Hypothalamus (tissue), 51 donors: ENCODE measurements around the gene ZNHIT2.
"Not testable (repeated sequence)": the region's sequence is repeated elsewhere in the genome, so short reads cannot be mapped to it uniquely, and the experiment has no call there.

Experiments used
- DNase-seq, 51 donors: peaks; one replicate each; lab custom pipeline; 2025; lab: John Stamatoyannopoulos, UW

Gene ZNHIT2

DNA sequence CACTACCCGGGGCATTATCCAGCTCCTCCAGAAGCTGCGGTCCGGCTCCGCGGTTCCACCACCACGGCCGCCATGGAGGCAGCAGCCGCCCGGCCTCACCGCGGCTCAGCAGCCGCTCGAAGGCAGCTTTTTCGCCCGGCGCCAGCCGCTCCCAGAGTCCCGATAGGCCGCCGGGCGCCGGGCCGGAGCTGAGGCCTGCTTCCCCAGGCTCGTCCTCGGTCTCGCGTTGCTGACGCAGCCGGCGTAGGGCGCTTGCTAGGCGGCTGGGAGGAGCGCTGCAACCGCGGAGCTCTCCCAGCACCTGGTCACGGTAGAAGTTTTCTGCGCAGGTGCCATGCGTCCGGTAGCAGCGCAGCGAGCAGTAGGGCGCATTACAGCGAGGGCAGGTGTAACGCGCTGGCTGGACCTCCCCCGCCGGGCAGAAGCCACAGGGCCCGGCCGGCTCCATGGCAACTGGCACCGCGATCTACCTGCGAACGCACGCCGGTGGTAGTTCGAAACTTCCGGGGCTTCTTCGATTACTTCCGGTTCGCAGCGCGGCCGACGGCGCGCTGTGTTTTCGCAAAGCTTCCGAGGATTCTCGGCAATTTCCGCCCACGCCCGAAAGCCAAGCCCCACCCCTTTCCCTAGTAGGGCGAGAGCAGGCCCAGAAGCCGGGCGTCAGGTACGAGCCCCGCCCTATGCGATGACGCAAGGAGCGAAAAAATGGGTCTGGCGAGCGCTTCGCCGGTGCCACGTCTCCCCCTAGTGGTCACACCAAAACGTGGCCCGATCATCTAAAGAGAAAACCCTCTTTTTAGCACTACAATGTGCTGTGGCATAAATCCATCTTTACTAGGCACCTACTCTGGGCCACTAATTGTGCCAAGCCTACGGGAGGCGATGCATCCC lies at the start of gene ZNHIT2:
TSS of gene ZNHIT2 (minus strand) at position 496 of the 891 bp plus-strand sequence. CDS start at position 448, 48 bp downstream.
- DNase-seq: peak; percentile 76 to 99 (median 97)

- DNase-seq: no peak
These were observed 49.4 kb upstream of the ZNHIT2 start for GRCh38 chr11:65166893-65167292.

GRCh38 chr11:65165410-65166317 lies 48.2 kb upstream of the ZNHIT2 start:
- DNase-seq: no peak

DNA sequence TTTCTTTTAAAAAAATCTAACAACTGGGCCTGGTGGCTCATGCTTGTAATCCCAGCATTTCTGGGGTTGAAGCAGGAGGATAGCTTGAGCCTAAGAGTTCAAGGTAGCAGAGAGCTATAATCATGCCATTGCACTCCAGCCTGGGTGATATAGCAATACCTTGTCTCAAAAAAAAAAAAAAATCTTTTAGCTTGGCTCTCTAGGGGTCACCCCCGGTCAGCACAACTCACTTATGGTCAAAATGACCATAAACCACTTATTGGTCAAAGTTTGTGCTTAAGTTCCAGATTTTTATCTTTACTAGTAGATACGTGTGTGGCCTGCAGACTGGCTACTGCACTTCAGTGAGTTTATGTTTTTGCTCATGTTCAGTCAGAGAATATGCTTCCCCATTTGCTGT lies 46.2 kb upstream of the ZNHIT2 start:
- no peak for DNase-seq

DNA sequence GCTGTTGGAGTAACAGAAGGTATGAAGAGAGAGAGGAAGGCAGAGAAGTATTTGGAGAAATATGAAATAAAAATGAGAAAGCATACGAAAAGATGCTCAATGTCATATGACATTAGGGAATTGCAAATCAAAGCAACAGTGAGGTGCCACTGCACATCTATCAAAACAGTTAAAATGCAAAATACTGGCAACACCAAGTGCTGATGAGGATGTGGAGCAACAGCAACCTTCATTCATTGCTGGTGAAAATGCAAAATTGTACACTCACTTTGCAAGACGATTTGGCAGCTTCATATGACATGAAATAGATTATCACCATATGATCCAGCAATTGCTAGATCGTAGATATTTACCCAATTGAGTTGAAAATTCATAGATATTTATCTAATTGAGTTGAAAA lies 43.1 kb upstream of the ZNHIT2 start:
- no peak for DNase-seq

DNA sequence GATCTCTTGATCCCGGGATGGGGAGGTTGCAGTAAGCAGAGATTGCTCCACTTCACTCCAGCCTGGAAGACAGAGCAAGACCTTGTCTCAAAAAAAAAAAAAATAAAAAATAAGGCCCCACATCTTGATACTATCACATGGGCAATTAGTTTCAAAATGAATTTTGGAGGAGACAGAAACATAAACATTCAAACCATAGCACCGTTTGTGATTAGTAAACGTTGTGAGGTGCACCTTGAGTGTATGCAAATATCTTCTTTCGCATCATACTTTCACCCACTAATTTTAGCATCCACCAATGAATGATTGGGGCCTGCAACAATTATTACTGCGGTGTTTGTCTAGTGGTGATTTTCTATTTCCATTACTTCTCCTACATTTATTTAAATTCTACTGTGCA lies 41.5 kb upstream of the ZNHIT2 start:
- DNase-seq: no peak

GRCh38 chr11:65157336-65157735 lies 39.8 kb upstream of the ZNHIT2 start:
- no peak for DNase-seq

GRCh38 chr11:65156926-65157325 lies 39.4 kb upstream of the ZNHIT2 start:
- DNase-seq: no peak

- no peak for DNase-seq
These were observed 38.8 kb upstream of the ZNHIT2 start for GRCh38 chr11:65156256-65156655.

DNA sequence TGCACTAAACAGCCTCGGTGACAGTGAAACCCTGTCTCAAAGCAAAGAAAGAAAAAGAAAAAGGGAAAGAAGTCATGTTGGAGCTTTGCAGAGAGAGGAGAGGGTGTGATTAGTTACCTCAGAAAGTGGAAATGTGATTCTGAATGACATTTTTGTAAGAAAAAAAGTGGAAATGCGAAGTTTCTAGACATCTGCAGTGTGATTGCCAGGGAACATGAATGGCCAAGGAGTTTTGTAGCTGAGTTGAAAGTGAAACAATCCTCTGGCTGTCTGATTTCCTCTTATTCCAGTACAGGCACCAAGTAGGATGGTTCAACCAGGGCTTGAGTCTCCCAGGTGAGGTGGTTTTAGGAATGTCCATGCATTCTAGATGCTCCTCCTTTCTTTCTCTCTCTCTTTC lies 34.6 kb upstream of the ZNHIT2 start:
- no peak for DNase-seq

- DNase-seq: no peak
These were observed 33.9 kb upstream of the ZNHIT2 start for GRCh38 chr11:65151331-65151899.

GRCh38 chr11:65150509-65151299 lies 33.2 kb upstream of the ZNHIT2 start:
- peak in 48 of 51 donors; percentile 6 to 89 (median 68) for DNase-seq

GRCh38 chr11:65150131-65150508 lies 32.6 kb upstream of the ZNHIT2 start:
- not testable (repeated sequence) for DNase-seq

- DNase-seq: no peak
These were observed 31.2 kb upstream of the ZNHIT2 start for GRCh38 chr11:65148657-65149056.

- no peak for DNase-seq
These were observed 30.0 kb upstream of the ZNHIT2 start for GRCh38 chr11:65147352-65148075.

GRCh38 chr11:65141896-65142494 lies 24.5 kb upstream of the ZNHIT2 start:
- no peak for DNase-seq

GRCh38 chr11:65136515-65137096 lies 19.1 kb upstream of the ZNHIT2 start:
- no peak for DNase-seq

DNA sequence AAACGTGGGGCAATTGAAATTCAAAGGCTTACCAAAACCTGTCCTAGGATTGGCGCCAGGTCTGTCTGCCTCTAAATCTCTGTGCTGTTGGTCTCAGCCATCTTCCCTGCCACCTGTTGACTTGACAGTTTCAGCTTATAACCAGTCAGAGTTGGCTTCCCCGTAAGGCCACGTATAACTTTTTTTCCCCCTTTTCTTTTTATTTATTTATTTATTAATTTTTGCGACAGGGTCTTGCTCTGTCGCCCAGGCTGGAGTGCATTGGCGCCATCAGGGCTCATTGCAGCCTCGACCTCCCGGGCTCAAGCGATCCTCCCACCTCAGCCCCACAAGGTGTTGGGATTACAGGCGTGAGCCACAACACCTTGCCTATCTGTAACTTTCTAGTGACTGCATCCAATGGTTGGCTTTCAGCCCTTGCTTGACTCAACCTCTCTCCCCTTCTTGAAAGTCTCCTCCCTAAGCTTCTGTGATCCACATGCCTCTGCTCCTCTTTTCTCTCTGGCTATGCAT lies 18.2 kb upstream of the ZNHIT2 start:
- no peak for DNase-seq
